GM23248 (cell line): ENCODE results near the gene ANKLE2. TPM values are rescaled to one million over a fixed set of nuclear protein-coding genes. Genes with fewer than 3 reads are reported as not detected.

Experiments
- DNase-seq: peaks from one replicate; pipeline ENCODE4 v3.0.0-alpha.2; 2015
- H2AFZ ChIP-seq: fragments of 200-600 bp; sonication (generic); 2 replicates; pipeline ENCODE4 v1.6.1; 2016; ENCODE audit warnings: antibody characterized with exemption
- H3F3A ChIP-seq: fragments of 200-600 bp; sonication (generic); 2 replicates; pipeline ENCODE4 v1.6.1; 2016; ENCODE audit warnings: mild to moderate bottlenecking, antibody characterized with exemption, mixed run types; ENCODE audit not compliant: insufficient read depth
- H3K27ac ChIP-seq: fragments of 200-600 bp; sonication (generic); 2 replicates; pipeline ENCODE4 v1.5.1; 2016; ENCODE audit warnings: mild to moderate bottlenecking
- H3K27me3 ChIP-seq: fragments of 200-600 bp; sonication (generic); replicated peaks from 2 replicates; pipeline ENCODE4 v1.6.1; 2016; ENCODE audit warnings: mild to moderate bottlenecking; ENCODE audit not compliant: insufficient read depth
- H3K36me3 ChIP-seq: fragments of 200-600 bp; sonication (generic); 2 replicates; pipeline ENCODE4 v1.6.1; 2016; ENCODE audit warnings: low read depth, mild to moderate bottlenecking
- H3K4me1 ChIP-seq: fragments of 200-600 bp; sonication (generic); 2 replicates; pipeline ENCODE4 v1.6.1; 2016; ENCODE audit warnings: mild to moderate bottlenecking; ENCODE audit not compliant: insufficient read depth
- H3K4me2 ChIP-seq: fragments of 200-600 bp; sonication (generic); one replicate; pipeline ENCODE4 v1.6.1; 2016; ENCODE audit warnings: mild to moderate bottlenecking; ENCODE audit not compliant: unreplicated experiment
- H3K4me3 ChIP-seq: fragments of 200-600 bp; sonication (generic); 2 replicates; pipeline ENCODE4 v1.5.1; 2016; ENCODE audit warnings: mild to moderate bottlenecking
- H3K79me2 ChIP-seq: fragments of 200-600 bp; sonication (generic); 2 replicates; pipeline ENCODE4 v1.6.1; 2016; ENCODE audit warnings: mild to moderate bottlenecking; ENCODE audit not compliant: insufficient read depth
- H3K9ac ChIP-seq: fragments of 200-600 bp; sonication (generic); 2 replicates; pipeline ENCODE4 v1.6.1; 2016; ENCODE audit warnings: mild to moderate bottlenecking
- H3K9me2 ChIP-seq: fragments of 200-600 bp; sonication (generic); 2 replicates; pipeline ENCODE4 v1.6.1; 2016; ENCODE audit warnings: mixed run types, mild to moderate bottlenecking, moderate library complexity; ENCODE audit not compliant: insufficient read depth
- H3K9me3 ChIP-seq: fragments of 200-600 bp; sonication (generic); one replicate; pipeline ENCODE4 v1.6.1; 2017; ENCODE audit warnings: low read depth
- H4K20me1 ChIP-seq: fragments of 200-600 bp; sonication (generic); 2 replicates; pipeline ENCODE4 v1.6.0; 2016; ENCODE audit not compliant: insufficient read depth
- EZH2 ChIP-seq: fragments of 200-600 bp; sonication (generic); IDR thresholded peaks from 2 replicates; pipeline ENCODE4 v1.6.1; 2018; ENCODE audit warnings: antibody characterized with exemption, mild to moderate bottlenecking; ENCODE audit not compliant: insufficient read depth, poor library complexity, severe bottlenecking
- EZH2phosphoT487 ChIP-seq: fragments of 200-600 bp; sonication (generic); IDR thresholded peaks from 2 replicates; pipeline ENCODE4 v1.6.1; 2018; ENCODE audit warnings: antibody characterized with exemption, moderate library complexity, mild to moderate bottlenecking, low read depth; ENCODE audit not compliant: insufficient read depth
- WGBS, 2 experiments: methylation state at CpG; one replicate each; pipeline ENCODE4 v1.1.6; 2015 to 2017; ENCODE audit warnings: low lambda C conversion rate in 2 of 2, low coverage in 1 of 2; ENCODE audit errors: missing lambda C conversion rate in 2 of 2; 5-methylcytosine and 5-hydroxymethylcytosine counted together
- in situ Hi-C: fragments of 300-500 bp; cut with MboI; formaldehyde crosslinking; loops from 2 replicates; pipeline ENCODE4 v1.15.0; 2020
- polyA plus RNA-seq: library from polyadenylated mRNA; unstranded; fragments of >200 nt; fragmentation: Nextera tagmentation; extraction: Ambion mirVana; gene quantifications from 2 replicates; pipeline ENCODE4 v1.2.1, GENCODE V29; 2016
- small RNA-seq: library from RNA; depleted of rRNA; stranded (forward); fragments of <200 nt; gene quantifications from one replicate; pipeline ENCODE3, GENCODE V24; 2014; ENCODE audit warnings: low read depth, low replicate concordance
- total RNA-seq: library from RNA; depleted of rRNA; stranded (reverse); fragments of >200 nt; shearing (Covaris generic); gene quantifications from 2 replicates; pipeline ENCODE4 v1.2.3, GENCODE V29; 2014; rRNA removed

The ANKLE2 gene
- total and polyA plus RNA-seq, 2 experiments from 2014 or later = 49.4 to 69.6 TPM

- H3K9me2 ChIP-seq = no peaks in the 10 kb centered on the region
- no peak for TF ChIP-seq EZH2
- TF ChIP-seq EZH2phosphoT487 = no peak
- no peak overlapping the region for H3K4me2 ChIP-seq
- no peaks in the 10 kb centered on the region for H3K4me1 ChIP-seq
- H3K36me3 ChIP-seq = no peaks in the 10 kb centered on the region
- in situ Hi-C loops = no loop called here
- no peaks in the 10 kb centered on the region for H3K9me3 ChIP-seq
- no peak overlapping the region for H3K9ac ChIP-seq
- no peak overlapping the region for H3K27ac ChIP-seq
- DNase-seq = no peak
- H3K27me3 ChIP-seq = no peaks in the 10 kb centered on the region
- WGBS, 2 experiments = 96 to 97% methylated on average over 9 of the region's 9 CpGs
- no peak overlapping the region for H2AFZ ChIP-seq
- no peaks in the 10 kb centered on the region for H3F3A ChIP-seq
- H4K20me1 ChIP-seq = no peaks in the 10 kb centered on the region
- H3K4me3 ChIP-seq = no peak overlapping the region
- peaks cover 28% of the 10 kb centered on the region for H3K79me2 ChIP-seq
Measured at GRCh38 chr12:132677492-132677891, 84.1 kb downstream of the ANKLE2 start.

DNA sequence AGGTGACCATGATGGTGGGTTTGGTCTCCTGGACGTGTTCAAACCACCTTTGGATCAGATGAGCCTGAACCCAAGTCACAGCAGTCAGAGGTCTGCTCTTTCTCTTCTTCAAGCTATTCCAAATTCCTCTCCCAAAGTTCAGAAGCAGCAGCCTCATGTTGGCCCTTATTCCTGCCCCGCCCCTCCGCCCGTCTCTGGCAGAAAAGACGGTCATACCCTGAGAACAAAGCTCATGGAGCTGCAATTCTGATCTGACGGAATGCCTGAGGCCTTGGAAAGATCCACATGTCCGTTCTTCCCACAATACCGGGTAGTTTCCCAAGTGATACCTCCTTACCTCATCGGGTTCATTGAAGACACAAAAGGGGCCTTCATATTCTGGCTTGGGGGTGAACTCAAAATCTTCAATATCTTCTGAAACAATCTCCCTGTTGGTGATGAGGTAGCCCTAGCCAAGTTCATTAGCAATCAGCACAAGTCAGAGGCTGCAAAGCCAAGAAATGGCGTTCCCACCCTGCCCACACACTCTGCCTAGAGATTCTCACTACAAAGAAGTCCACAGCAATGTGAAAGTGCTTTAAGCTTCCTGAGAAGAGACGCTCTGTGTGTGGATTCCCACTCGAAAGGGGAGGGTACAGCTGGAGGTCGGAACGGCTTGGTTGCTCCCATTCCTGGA lies 85.7 kb downstream of the ANKLE2 start:
- no peaks in the 10 kb centered on the region for H3F3A ChIP-seq
- in situ Hi-C loops = no loop called here
- H3K9me2 ChIP-seq = no peaks in the 10 kb centered on the region
- H4K20me1 ChIP-seq = no peaks in the 10 kb centered on the region
- peaks cover 12% of the 10 kb centered on the region for H3K79me2 ChIP-seq
- DNase-seq = no peak
- H3K9me3 ChIP-seq = no peaks in the 10 kb centered on the region
- TF ChIP-seq EZH2 = no peak
- TF ChIP-seq EZH2phosphoT487 = no peak
- H3K4me3 ChIP-seq = no peak overlapping the region
- H3K4me1 ChIP-seq = no peaks in the 10 kb centered on the region
- no peak overlapping the region for H3K27ac ChIP-seq
- no peaks in the 10 kb centered on the region for H3K27me3 ChIP-seq
- no peaks in the 10 kb centered on the region for H3K36me3 ChIP-seq
- 92% methylated on average over 14 of the region's 14 CpGs for WGBS, 2 experiments
- H3K4me2 ChIP-seq = no peak overlapping the region
- no peak overlapping the region for H2AFZ ChIP-seq
- no peak overlapping the region for H3K9ac ChIP-seq

Small RNAs within 50 kb of the gene (small RNA-seq; reads per million reads assigned to genes)
- not detected for gene RNA5SP379

Other genes with a start within 250 kb of the ANKLE2 start
- not detected in 2 replicates for gene LRCOL1, start 151.2 kb downstream of the ANKLE2 start, total RNA-seq
- not detected in 2 replicates for gene LRCOL1, start 151.2 kb downstream of the ANKLE2 start, polyA plus RNA-seq
- gene P2RX2, start 143.1 kb downstream of the ANKLE2 start, total RNA-seq = not detected in 2 replicates
- gene P2RX2, start 143.1 kb downstream of the ANKLE2 start, polyA plus RNA-seq = not detected in 2 replicates
- 9.5 and 16.2 TPM in 2 replicates for gene POLE, start 74.5 kb downstream of the ANKLE2 start, total RNA-seq
- 5.2 and 6.0 TPM in 2 replicates for gene POLE, start 74.5 kb downstream of the ANKLE2 start, polyA plus RNA-seq
- 26.3 and 28.5 TPM in 2 replicates for gene PXMP2, start 74.2 kb downstream of the ANKLE2 start, total RNA-seq
- 36.5 and 37.2 TPM in 2 replicates for gene PXMP2, start 74.2 kb downstream of the ANKLE2 start, polyA plus RNA-seq
- 26.1 and 28.7 TPM in 2 replicates for gene PGAM5, start 51.0 kb downstream of the ANKLE2 start, total RNA-seq
- 10.2 and 12.0 TPM in 2 replicates for gene PGAM5, start 51.0 kb downstream of the ANKLE2 start, polyA plus RNA-seq
- 80.3 and 118 TPM in 2 replicates for gene GOLGA3, start 67.0 kb upstream of the ANKLE2 start, total RNA-seq
- 37.5 and 38.1 TPM in 2 replicates for gene GOLGA3, start 67.0 kb upstream of the ANKLE2 start, polyA plus RNA-seq
- 26.5 and 29.5 TPM in 2 replicates for gene CHFR, start 125.8 kb upstream of the ANKLE2 start, total RNA-seq
- 24.3 and 24.4 TPM in 2 replicates for gene CHFR, start 125.8 kb upstream of the ANKLE2 start, polyA plus RNA-seq
- 9.2 and 15.6 TPM in 2 replicates for gene ZNF605, start 194.5 kb upstream of the ANKLE2 start, total RNA-seq
- 5.7 and 7.5 TPM in 2 replicates for gene ZNF605, start 194.5 kb upstream of the ANKLE2 start, polyA plus RNA-seq
- gene ZNF26, start 224.5 kb upstream of the ANKLE2 start, total RNA-seq = 7.2 and 12.3 TPM in 2 replicates
- 6.4 and 6.7 TPM in 2 replicates for gene ZNF26, start 224.5 kb upstream of the ANKLE2 start, polyA plus RNA-seq